Hematopoietic multipotent progenitor cell treated with erythropoietin and hydrocortisone succinate and interleukin-3 and kit ligand, for 4 days (in vitro differentiated cells): ENCODE data around the gene SLCO4C1.

Experiments used
- DNase-seq: peaks from one replicate; pipeline ENCODE4 v3.0.0-alpha.2; 2015

The SLCO4C1 gene

GRCh38 chr5:102271759-102272158, 24.3 kb downstream of the SLCO4C1 start:
- no peak for DNase-seq

GRCh38 chr5:102270036-102270435, 26.0 kb downstream of the SLCO4C1 start:
- DNase-seq: no peak

GRCh38 chr5:102262688-102263087, 33.4 kb downstream of the SLCO4C1 start:
- DNase-seq: no peak

GRCh38 chr5:102249381-102249780, 46.7 kb downstream of the SLCO4C1 start:
- no peak for DNase-seq

- no peak for DNase-seq
Observed at GRCh38 chr5:102243213-102243612, 52.9 kb downstream of the SLCO4C1 start.

- no peak for DNase-seq
Observed at GRCh38 chr5:102241809-102242421, 54.2 kb downstream of the SLCO4C1 start.

GRCh38 chr5:102231693-102232619, 64.1 kb downstream of the SLCO4C1 start:
- DNase-seq: peak; percentile 5

GRCh38 chr5:102229685-102230084, 66.4 kb downstream of the SLCO4C1 start:
- peak; percentile 59 for DNase-seq

- DNase-seq: no peak
Observed at GRCh38 chr5:102226321-102226720, 69.8 kb downstream of the SLCO4C1 start.

GRCh38 chr5:102223542-102224477, 72.3 kb downstream of the SLCO4C1 start:
- peak; percentile 83 for DNase-seq

- DNase-seq: no peak
Observed at GRCh38 chr5:102222772-102223171, 73.3 kb downstream of the SLCO4C1 start.

- DNase-seq: no peak
Observed at GRCh38 chr5:102221949-102222348, 74.1 kb downstream of the SLCO4C1 start.

- no peak for DNase-seq
Observed at GRCh38 chr5:102218159-102218558, 77.9 kb downstream of the SLCO4C1 start.

- no peak for DNase-seq
Observed at GRCh38 chr5:102216678-102217077, 79.4 kb downstream of the SLCO4C1 start.

- DNase-seq: peak; percentile 39
Observed at GRCh38 chr5:102211165-102211564, 84.9 kb downstream of the SLCO4C1 start.

GRCh38 chr5:102200861-102201260, 95.2 kb downstream of the SLCO4C1 start:
- DNase-seq: no peak

GRCh38 chr5:102196481-102196880, 99.6 kb downstream of the SLCO4C1 start:
- DNase-seq: no peak
